Right lobe of liver (tissue), 6 donors: Measurements from ENCODE around the gene PLXNC1. TPM values are rescaled to one million over a fixed set of nuclear protein-coding genes. Genes with fewer than 3 reads are reported as not detected.
A peak's percentile ranks its signal among the peaks of the same experiment; 100 is the strongest.

Experiments used
- ATAC-seq, 4 donors: fragments of 200-7000 bp; cut with Tn5 transposase; one replicate each; pipeline ENCODE4 v1.9.1; 2020; ENCODE audit warnings: mild to moderate bottlenecking in 4 of 4, moderate library complexity in 4 of 4
- DNase-seq, 3 donors: peaks; one replicate each; pipeline ENCODE4 v3.0.0-alpha.2; 2020
- H3K27ac ChIP-seq, 3 donors: fragments of 200-600 bp; one replicate each; pipeline ENCODE4 v1.8.0; 2022
- H3K27me3 ChIP-seq, 2 donors: fragments of 200-600 bp; one replicate each; pipeline ENCODE4 v1.8.0; 2022
- H3K36me3 ChIP-seq, 4 donors: fragments of 200-600 bp; sonication (generic) in 1 of 4; one replicate each; pipeline versions ENCODE4 v1.5.1 to v1.8.0; 2017 to 2022; ENCODE audit warnings: control low read depth in 1 of 4
- H3K4me1 ChIP-seq, 4 donors: fragments of 200-600 bp; sonication (generic) in 1 of 4; one replicate each; pipeline versions ENCODE4 v1.5.1 to v1.8.0; 2017 to 2022; ENCODE audit warnings: control low read depth in 1 of 4
- H3K4me3 ChIP-seq, 3 donors: fragments of 200-600 bp; one replicate each; pipeline ENCODE4 v1.8.0; 2022
- H3K9me3 ChIP-seq, 4 donors: fragments of 200-600 bp; sonication (generic) in 1 of 4; one replicate each; pipeline versions ENCODE4 v1.5.1 to v1.8.0; 2017 to 2022; ENCODE audit warnings: control low read depth in 1 of 4
- CTCF ChIP-seq, 4 donors: fragments of 200-600 bp in 3 of 4; fragments of 450-650 bp in 1 of 4; IDR thresholded peaks; one replicate each; pipeline versions ENCODE4 v1.5.1 to v1.8.0; 2016 to 2022; ENCODE audit warnings: antibody characterized with exemption in 4 of 4, mild to moderate bottlenecking in 2 of 4
- POLR2A ChIP-seq: fragments of 450-650 bp; IDR thresholded peaks from one replicate; pipeline ENCODE4 v1.6.1; 2017; ENCODE audit warnings: antibody characterized with exemption, mild to moderate bottlenecking
- WGBS: methylation state at CpG from one replicate; pipeline ENCODE4 v1.1.6; 2018; ENCODE audit warnings: low coverage, low lambda C conversion rate; ENCODE audit not compliant: insufficient coverage; ENCODE audit errors: missing lambda C conversion rate; 5-methylcytosine and 5-hydroxymethylcytosine counted together
- intact Hi-C, 2 donors: fragments of 100-400 bp; cut with DNase I; formaldehyde crosslinking; loops; one replicate each; pipeline versions ENCODE4 v1.11.2 to v1.14.1; 2022
- total RNA-seq, 6 experiments: library from RNA; depleted of rRNA in 2 of 6; stranded (reverse); fragments of >200 nt in 2 of 6; fragmentation: NEBNext Ultra II Directional in 3 of 6; extraction: Animal tissue kit (Norgen Biotek cat#: 25700) in 3 of 6; gene quantifications; one replicate each; pipeline versions ENCODE4 v1.1.0 to v1.2.4, GENCODE V29; 2016 to 2023
- donor health status: DM: no; HTN: yes; CAD: no.
- donor health status: DM: no; HTN: no; CAD: no.
- donor health status: DM: no; HTN: no; CAD: no.
- donor health status: DM: no; HTN: yes; CAD: no.
- donor health status: DM: no; HTN: yes; CAD: no.

PLXNC1 gene
- total RNA-seq, 6 experiments from 2014 or later, result 1.6 to 7.0 (median 3.5) TPM

GRCh38 chr12:94285943-94286582, 137.7 kb downstream of the PLXNC1 start:
- no peaks in the 10 kb centered on the region for H3K27me3 ChIP-seq
- H3K36me3 ChIP-seq, result no peaks in the 10 kb centered on the region
- H3K4me3 ChIP-seq, result no peak overlapping the region
- WGBS, result 95% methylated on average over 2 of the region's 8 CpGs
- H3K4me1 ChIP-seq, result peaks cover 0 to 10% (median 0%) of the 10 kb centered on the region in 4 donors
- H3K27ac ChIP-seq, result no peak overlapping the region
- DNase-seq (no peak), ATAC-seq (no peak)
- intact Hi-C loops, result no loop called here
- TF ChIP-seq POLR2A (no peak), CTCF (IDR thresholded peaks at IDR 0.05) (no peak)
- no peaks in the 10 kb centered on the region for H3K9me3 ChIP-seq

- intact Hi-C loops, result no loop called here
- Histone ChIP-seq H3K9me3 (no peaks in the 10 kb centered on the region), H3K4me3 (no peak overlapping the region), H3K36me3 (no peaks in the 10 kb centered on the region), H3K27me3 (no peaks in the 10 kb centered on the region), H3K27ac (no peak overlapping the region), H3K4me1 (peaks cover 0 to 10% (median 0%) of the 10 kb centered on the region in 4 donors)
- ATAC-seq (no peak), DNase-seq (no peak)
- WGBS, result 89% methylated on average over 4 of the region's 4 CpGs
- TF ChIP-seq CTCF (IDR thresholded peaks at IDR 0.05), result no peak
- TF ChIP-seq POLR2A, result no peak
These were observed 138.3 kb downstream of the PLXNC1 start for GRCh38 chr12:94286583-94287244.

- intact Hi-C loops, result no loop called here
- TF ChIP-seq CTCF (IDR thresholded peaks at IDR 0.05) (no peak), POLR2A (no peak)
- H3K27me3 ChIP-seq, result no peaks in the 10 kb centered on the region
- 82% methylated on average over 6 of the region's 10 CpGs for WGBS
- H3K4me1 ChIP-seq, result peaks cover 0 to 10% (median 0%) of the 10 kb centered on the region in 4 donors
- H3K4me3 ChIP-seq, result no peak overlapping the region
- no peaks in the 10 kb centered on the region for H3K36me3 ChIP-seq
- DNase-seq (no peak), ATAC-seq (no peak)
- H3K9me3 ChIP-seq, result no peaks in the 10 kb centered on the region
- no peak overlapping the region for H3K27ac ChIP-seq
These were observed 138.9 kb downstream of the PLXNC1 start for GRCh38 chr12:94287245-94287628.

DNA sequence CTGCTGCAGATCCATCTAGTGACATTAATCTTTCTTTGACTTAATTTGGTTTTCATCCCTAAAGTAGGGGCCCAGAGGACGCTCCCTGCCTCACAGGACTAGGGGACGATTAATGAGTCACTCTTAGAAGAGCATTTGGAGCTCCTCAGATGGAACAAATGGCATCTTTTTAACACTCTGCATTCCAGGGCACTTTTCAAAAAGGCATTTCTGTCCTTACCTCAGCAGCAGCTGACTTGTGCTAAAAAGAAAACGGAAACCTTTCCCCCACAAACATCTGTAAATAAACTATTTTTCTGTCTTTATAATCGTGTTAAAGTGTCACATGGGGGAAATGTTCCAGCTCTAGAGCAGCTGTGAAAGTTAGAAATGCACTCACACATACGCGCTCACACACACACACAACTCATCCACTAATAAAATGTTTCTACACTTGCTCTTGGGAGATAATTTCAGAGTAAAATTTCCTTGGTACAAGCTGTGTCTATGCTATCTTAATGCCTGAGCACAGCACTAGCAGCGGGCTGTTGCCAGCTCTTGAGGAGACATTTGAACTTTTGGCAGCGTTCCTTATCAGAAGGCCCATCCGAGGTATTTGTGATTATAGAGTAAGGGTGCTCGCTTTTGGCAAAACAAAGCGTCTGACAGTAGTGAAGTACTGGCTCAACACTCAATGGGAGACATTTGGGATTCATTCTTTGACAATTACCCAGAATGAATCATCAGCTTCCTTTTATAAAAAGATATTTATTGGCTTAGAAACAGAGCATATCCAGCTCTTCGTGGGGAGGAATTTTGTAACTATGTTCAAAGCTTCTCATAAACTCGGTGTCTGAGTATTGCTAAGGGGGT, 141.3 kb downstream of the PLXNC1 start:
- H3K27ac ChIP-seq, result no peak overlapping the region
- H3K36me3 ChIP-seq, result no peaks in the 10 kb centered on the region
- intact Hi-C loops, result no loop called here
- WGBS, result 33% methylated on average over 11 of the region's 13 CpGs
- TF ChIP-seq POLR2A, result no peak
- no peak for TF ChIP-seq CTCF (IDR thresholded peaks at IDR 0.05)
- H3K4me3 ChIP-seq, result no peak overlapping the region
- peaks cover 0 to 10% (median 0%) of the 10 kb centered on the region in 4 donors for H3K4me1 ChIP-seq
- no peaks in the 10 kb centered on the region for H3K27me3 ChIP-seq
- ATAC-seq (peak; percentile 64 to 78 (median 74)), DNase-seq (no peak)
- H3K9me3 ChIP-seq, result no peaks in the 10 kb centered on the region
